ENCODE results near the gene TIMM10.

- TF ChIP-seq CTCF (IDR thresholded peaks at IDR 0.05; ENCODE audit: low read depth, low read length, poor library complexity, severe bottlenecking) = no peak
- TF ChIP-seq EZH2phosphoT487 (IDR thresholded peaks at IDR 0.05; ENCODE audit: borderline replicate concordance, low read length) = no peak
Measured at GRCh38 chr11:57552479-57552878, 21.9 kb upstream of the TIMM10 start.
